Measurements from ENCODE around the gene THRB.

The THRB gene

GRCh38 chr3:24244491-24244890, 250.2 kb downstream of the THRB start:
- H2AFZ ChIP-seq (ENCODE audit: low read depth, low read length), result no peak overlapping the region
- no peaks in the 10 kb centered on the region for H3K27me3 ChIP-seq (ENCODE audit: insufficient read depth, low read length)
- peaks cover 14% of the 10 kb centered on the region for H3K4me1 ChIP-seq (ENCODE audit: insufficient read depth, low read length)
- H3K9me3 ChIP-seq (ENCODE audit: low read length), result no peaks in the 10 kb centered on the region
- no peaks in the 10 kb centered on the region for H3K36me3 ChIP-seq (ENCODE audit: insufficient read depth, low read length)
- no peak overlapping the region for H3K4me3 ChIP-seq (ENCODE audit: low read length)

DNA sequence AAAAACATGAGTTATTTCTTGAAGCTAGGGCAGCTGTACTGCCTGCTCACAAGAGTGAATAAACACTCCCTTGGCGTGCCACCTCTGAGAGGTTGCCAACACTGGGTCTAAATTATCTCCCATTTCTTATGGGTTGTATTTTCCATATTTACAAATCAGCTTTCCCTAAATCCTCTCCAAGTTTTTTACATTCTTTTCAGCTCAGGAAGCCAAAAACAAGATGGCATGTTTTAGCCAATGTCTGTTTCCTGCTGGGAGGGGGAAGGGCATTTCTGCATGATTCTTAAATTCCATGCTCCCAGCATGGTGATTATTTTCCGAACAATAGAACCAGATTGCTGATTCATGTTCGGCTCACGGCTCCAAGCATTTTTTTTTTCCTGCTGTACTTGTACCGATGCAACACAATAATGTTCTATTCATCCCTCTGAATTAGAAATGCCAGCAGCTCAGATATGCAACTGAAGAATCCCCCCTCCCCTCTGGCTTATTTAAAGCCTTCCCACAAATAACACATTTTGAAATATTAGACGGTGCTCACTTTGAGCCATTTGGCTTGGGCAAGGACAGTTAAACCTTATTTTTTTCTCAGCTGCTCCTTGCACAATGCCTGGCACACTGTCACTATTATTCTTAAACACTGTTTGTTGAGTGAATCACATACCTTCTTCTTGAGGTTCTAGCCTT, 252.5 kb downstream of the THRB start:
- no peaks in the 10 kb centered on the region for H3K36me3 ChIP-seq (ENCODE audit: insufficient read depth, low read length)
- no peaks in the 10 kb centered on the region for H3K9me3 ChIP-seq (ENCODE audit: low read length)
- H3K4me3 ChIP-seq (ENCODE audit: low read length), result no peak overlapping the region
- H3K27me3 ChIP-seq (ENCODE audit: insufficient read depth, low read length), result no peaks in the 10 kb centered on the region
- peaks cover 14% of the 10 kb centered on the region for H3K4me1 ChIP-seq (ENCODE audit: insufficient read depth, low read length)
- no peak overlapping the region for H2AFZ ChIP-seq (ENCODE audit: low read depth, low read length)

DNA sequence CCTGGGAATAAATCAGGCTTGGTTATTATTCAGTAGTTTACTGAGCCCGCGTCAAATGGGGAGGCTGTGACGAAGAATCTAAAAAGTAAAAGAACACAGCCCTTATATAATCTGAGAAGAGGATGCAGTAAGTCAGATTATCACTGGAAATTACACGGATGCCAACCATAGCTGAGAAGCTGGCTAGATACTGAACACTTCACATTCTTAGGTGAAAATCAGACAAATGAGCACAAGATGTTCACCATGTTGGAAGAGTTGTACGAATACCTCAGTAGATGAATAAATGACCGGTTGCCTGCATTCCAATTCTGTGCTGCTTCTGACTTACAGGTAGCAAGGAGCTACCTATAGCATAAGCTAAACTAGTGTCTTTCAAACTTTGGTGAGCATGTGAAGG, 254.3 kb downstream of the THRB start:
- no peak overlapping the region for H3K4me3 ChIP-seq (ENCODE audit: low read length)
- no peaks in the 10 kb centered on the region for H3K9me3 ChIP-seq (ENCODE audit: low read length)
- peaks cover 14% of the 10 kb centered on the region for H3K4me1 ChIP-seq (ENCODE audit: insufficient read depth, low read length)
- H3K27me3 ChIP-seq (ENCODE audit: insufficient read depth, low read length), result no peaks in the 10 kb centered on the region
- H2AFZ ChIP-seq (ENCODE audit: low read depth, low read length), result no peak overlapping the region
- H3K36me3 ChIP-seq (ENCODE audit: insufficient read depth, low read length), result no peaks in the 10 kb centered on the region

- H3K27me3 ChIP-seq (ENCODE audit: insufficient read depth, low read length), result no peaks in the 10 kb centered on the region
- no peaks in the 10 kb centered on the region for H3K36me3 ChIP-seq (ENCODE audit: insufficient read depth, low read length)
- peaks cover 14% of the 10 kb centered on the region for H3K4me1 ChIP-seq (ENCODE audit: insufficient read depth, low read length)
- H3K4me3 ChIP-seq (ENCODE audit: low read length), result no peak overlapping the region
- H2AFZ ChIP-seq (ENCODE audit: low read depth, low read length), result no peak overlapping the region
- no peaks in the 10 kb centered on the region for H3K9me3 ChIP-seq (ENCODE audit: low read length)
Observed at GRCh38 chr3:24237971-24238706, 256.5 kb downstream of the THRB start.

DNA sequence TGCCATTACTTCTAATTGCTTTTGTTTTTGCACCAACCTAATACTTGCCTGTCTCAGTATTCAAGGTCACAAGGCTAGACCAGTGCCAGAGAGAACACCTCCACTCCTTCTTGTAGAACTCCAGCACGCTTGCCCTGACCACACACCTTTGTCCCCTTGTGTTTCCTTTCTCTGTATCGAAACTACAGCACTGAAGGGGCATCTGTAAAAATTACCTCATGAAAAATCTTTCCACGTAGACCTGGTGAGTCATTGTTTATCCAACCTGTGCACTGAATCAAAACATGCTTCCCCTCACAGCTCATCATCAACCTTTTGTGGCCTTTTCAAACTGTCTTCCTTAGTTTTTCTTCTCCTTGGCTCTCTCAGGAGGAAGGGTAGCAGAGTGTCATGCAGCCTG, 259.5 kb downstream of the THRB start:
- H3K27me3 ChIP-seq (ENCODE audit: insufficient read depth, low read length), result no peaks in the 10 kb centered on the region
- no peaks in the 10 kb centered on the region for H3K4me1 ChIP-seq (ENCODE audit: insufficient read depth, low read length)
- H3K4me3 ChIP-seq (ENCODE audit: low read length), result no peak overlapping the region
- no peaks in the 10 kb centered on the region for H3K36me3 ChIP-seq (ENCODE audit: insufficient read depth, low read length)
- H3K9me3 ChIP-seq (ENCODE audit: low read length), result no peaks in the 10 kb centered on the region
- H2AFZ ChIP-seq (ENCODE audit: low read depth, low read length), result no peak overlapping the region

DNA sequence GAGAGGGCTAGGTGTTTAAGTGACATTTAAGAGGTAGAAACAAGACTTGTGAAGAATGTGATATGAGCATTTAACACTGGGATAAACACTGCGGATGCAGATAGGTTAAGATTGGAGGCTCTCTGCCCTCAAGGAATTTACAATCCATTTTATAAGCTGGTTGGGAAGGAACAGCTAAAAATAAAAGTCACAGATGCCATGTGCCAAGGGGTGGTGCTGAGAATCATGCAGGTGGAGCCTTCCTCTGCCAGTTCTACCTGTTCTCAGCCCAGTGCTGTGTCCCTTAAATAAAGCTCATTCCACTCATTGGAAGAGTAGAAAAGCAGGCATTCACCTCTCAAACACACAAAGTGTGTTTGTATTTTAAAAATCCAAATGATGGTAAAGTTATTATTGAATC, 261.9 kb downstream of the THRB start:
- Histone ChIP-seq H3K27me3 (ENCODE audit: insufficient read depth, low read length) (no peaks in the 10 kb centered on the region), H2AFZ (ENCODE audit: low read depth, low read length) (no peak overlapping the region), H3K4me3 (ENCODE audit: low read length) (no peak overlapping the region), H3K9me3 (ENCODE audit: low read length) (no peaks in the 10 kb centered on the region), H3K4me1 (ENCODE audit: insufficient read depth, low read length) (no peaks in the 10 kb centered on the region), H3K36me3 (ENCODE audit: insufficient read depth, low read length) (no peaks in the 10 kb centered on the region)

DNA sequence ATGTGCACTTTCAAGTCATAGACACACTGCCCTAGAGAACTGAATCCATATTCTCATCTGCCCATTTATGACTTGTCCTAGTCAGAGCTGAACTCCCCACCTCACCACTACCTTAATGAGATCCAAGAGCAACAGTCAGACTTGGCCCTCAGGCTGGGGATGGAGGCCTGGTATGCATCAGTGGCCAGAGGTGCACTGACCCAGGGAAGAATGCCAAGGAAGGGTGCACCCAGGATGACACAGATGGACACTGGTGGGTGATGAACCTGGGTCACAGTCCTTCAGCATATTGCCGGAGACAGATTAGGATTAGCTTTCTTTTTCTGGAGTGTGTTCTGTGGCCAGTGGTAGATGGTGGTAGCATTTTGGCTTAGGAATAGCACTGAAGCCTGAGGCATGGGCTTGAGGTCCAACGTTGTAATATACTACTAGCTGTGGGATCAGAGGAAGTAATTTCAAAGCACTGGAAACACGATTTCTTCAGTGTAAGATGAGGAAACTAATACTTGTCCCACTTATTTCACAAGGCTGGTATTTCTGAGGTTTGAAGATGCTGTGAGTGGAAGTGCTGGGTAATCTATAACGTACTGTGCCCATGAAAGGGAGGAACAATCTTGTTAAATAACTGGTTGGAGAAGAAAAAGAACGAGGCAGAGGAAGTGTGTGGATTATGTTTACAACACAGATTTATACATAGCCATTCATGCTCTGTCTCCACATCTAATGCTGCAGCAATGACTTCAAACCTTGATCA, 265.0 kb downstream of the THRB start:
- Histone ChIP-seq H3K9me3 (ENCODE audit: low read length) (no peaks in the 10 kb centered on the region), H3K27me3 (ENCODE audit: insufficient read depth, low read length) (no peaks in the 10 kb centered on the region), H3K36me3 (ENCODE audit: insufficient read depth, low read length) (no peaks in the 10 kb centered on the region), H3K4me1 (ENCODE audit: insufficient read depth, low read length) (no peaks in the 10 kb centered on the region), H2AFZ (ENCODE audit: low read depth, low read length) (no peak overlapping the region), H3K4me3 (ENCODE audit: low read length) (no peak overlapping the region)

- Histone ChIP-seq H3K4me3 (ENCODE audit: low read length) (no peak overlapping the region), H3K36me3 (ENCODE audit: insufficient read depth, low read length) (no peaks in the 10 kb centered on the region), H2AFZ (ENCODE audit: low read depth, low read length) (no peak overlapping the region), H3K27me3 (ENCODE audit: insufficient read depth, low read length) (no peaks in the 10 kb centered on the region), H3K4me1 (ENCODE audit: insufficient read depth, low read length) (no peaks in the 10 kb centered on the region), H3K9me3 (ENCODE audit: low read length) (no peaks in the 10 kb centered on the region)
Observed at GRCh38 chr3:24227635-24228034, 267.0 kb downstream of the THRB start.

DNA sequence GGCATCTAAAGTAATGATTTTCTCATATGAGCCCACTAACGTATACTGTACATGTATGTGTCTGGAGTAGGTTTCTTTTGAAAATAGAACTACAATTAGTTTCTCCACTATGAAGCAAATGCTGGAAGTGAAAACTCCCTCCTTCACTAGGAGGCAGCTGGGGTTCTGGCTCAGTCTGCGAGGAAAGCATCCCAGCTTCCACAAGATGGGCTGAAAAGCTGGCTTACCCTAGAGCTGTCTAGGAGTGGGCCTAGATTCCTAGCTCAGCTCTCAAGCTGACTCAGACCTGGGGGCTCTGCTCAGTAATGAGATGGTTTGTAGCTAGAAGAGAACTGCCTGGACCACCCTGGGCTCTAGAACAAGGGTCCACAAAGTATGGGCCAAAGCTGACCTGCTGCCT, 268.3 kb downstream of the THRB start:
- H3K9me3 ChIP-seq (ENCODE audit: low read length), result no peaks in the 10 kb centered on the region
- H3K4me1 ChIP-seq (ENCODE audit: insufficient read depth, low read length), result no peaks in the 10 kb centered on the region
- H3K4me3 ChIP-seq (ENCODE audit: low read length), result no peak overlapping the region
- no peaks in the 10 kb centered on the region for H3K36me3 ChIP-seq (ENCODE audit: insufficient read depth, low read length)
- no peaks in the 10 kb centered on the region for H3K27me3 ChIP-seq (ENCODE audit: insufficient read depth, low read length)
- H2AFZ ChIP-seq (ENCODE audit: low read depth, low read length), result no peak overlapping the region

GRCh38 chr3:24225385-24225950, 269.2 kb downstream of the THRB start:
- Histone ChIP-seq H3K4me1 (ENCODE audit: insufficient read depth, low read length) (peaks cover 3% of the 10 kb centered on the region), H2AFZ (ENCODE audit: low read depth, low read length) (no peak overlapping the region), H3K4me3 (ENCODE audit: low read length) (no peak overlapping the region), H3K9me3 (ENCODE audit: low read length) (no peaks in the 10 kb centered on the region), H3K36me3 (ENCODE audit: insufficient read depth, low read length) (no peaks in the 10 kb centered on the region), H3K27me3 (ENCODE audit: insufficient read depth, low read length) (no peaks in the 10 kb centered on the region)

DNA sequence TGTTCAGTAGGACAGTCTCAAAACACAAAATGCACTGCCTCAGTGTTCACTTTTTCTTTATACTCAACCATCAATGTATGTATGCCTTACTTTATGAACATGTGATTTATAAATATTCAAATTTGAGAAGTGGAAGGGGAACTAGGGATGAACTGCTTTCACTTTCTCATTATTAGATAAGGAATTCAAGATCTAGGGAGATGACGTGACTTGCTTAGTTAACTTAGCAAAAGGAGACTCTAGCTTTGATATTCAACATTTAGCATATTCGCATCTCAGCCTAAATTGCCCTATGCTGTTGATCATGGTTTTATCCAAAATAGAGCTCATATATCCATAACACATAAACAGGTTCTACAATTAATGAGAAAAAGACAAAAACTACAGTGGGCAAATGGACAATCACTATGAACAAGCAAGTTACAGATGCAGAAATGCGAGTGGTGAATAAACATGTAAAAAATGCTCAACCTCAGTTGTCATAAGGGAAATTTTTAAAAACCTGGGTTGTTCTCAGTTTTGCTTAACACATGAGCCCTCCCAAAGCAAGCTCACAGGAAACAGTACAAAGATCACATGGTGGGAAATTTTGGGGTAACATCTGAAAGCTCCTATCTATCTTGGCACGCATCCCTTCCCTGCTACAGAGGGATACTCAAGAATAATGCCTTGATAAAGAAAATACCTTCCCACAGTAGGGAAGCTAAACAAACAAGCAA, 269.8 kb downstream of the THRB start:
- H3K4me1 ChIP-seq (ENCODE audit: insufficient read depth, low read length), result peaks cover 3% of the 10 kb centered on the region
- no peaks in the 10 kb centered on the region for H3K36me3 ChIP-seq (ENCODE audit: insufficient read depth, low read length)
- no peaks in the 10 kb centered on the region for H3K27me3 ChIP-seq (ENCODE audit: insufficient read depth, low read length)
- H2AFZ ChIP-seq (ENCODE audit: low read depth, low read length), result no peak overlapping the region
- H3K9me3 ChIP-seq (ENCODE audit: low read length), result no peaks in the 10 kb centered on the region
- H3K4me3 ChIP-seq (ENCODE audit: low read length), result no peak overlapping the region

DNA sequence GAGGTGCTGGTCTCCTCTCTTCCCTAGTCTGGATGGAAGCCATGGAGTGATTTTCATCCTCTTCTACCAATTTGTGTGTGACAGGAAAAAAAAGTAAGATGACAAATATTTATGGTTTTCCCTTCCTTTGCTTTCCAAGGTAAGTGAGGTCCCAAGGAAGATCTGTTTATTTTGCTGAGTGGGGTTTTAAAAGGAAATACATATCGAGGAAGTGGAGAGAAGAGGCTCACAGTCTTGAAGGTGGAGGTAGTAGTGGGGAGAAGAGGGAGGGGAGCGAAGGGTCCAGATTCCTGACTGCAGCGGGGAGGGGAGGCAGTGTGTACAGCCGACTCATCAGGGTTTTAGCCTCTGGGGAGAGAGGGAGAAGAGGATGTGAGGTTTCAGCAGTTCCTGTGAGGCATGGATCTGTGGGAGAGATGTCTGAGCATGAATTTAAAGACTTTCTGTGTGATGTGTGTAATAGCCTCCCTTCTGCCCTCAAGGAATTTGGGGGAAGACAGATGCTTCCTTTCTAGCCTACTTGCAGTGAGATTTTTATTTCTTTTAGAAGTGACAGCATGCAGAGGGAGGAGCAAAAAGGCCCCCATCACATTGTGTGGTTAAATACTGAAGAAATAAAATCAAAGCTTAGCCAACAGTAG, 272.4 kb downstream of the THRB start:
- no peaks in the 10 kb centered on the region for H3K9me3 ChIP-seq (ENCODE audit: low read length)
- no peaks in the 10 kb centered on the region for H3K36me3 ChIP-seq (ENCODE audit: insufficient read depth, low read length)
- no peaks in the 10 kb centered on the region for H3K27me3 ChIP-seq (ENCODE audit: insufficient read depth, low read length)
- no peak overlapping the region for H2AFZ ChIP-seq (ENCODE audit: low read depth, low read length)
- peaks cover 3% of the 10 kb centered on the region for H3K4me1 ChIP-seq (ENCODE audit: insufficient read depth, low read length)
- no peak overlapping the region for H3K4me3 ChIP-seq (ENCODE audit: low read length)

All from neuron (in vitro differentiated cells).